SH-SY5Y (cell line): Measurements from ENCODE around the gene MAGEF1.

Experiments
- GATA2 ChIP-seq: IDR thresholded peaks from 2 replicates; pipeline ENCODE4 v1.6.1; 2011; ENCODE audit warnings: mild to moderate bottlenecking, low read depth, low read length
- GATA3 ChIP-seq: IDR thresholded peaks from 2 replicates; pipeline ENCODE4 v1.6.1; 2011; ENCODE audit warnings: low read depth, mild to moderate bottlenecking, low read length, moderate library complexity

DNA sequence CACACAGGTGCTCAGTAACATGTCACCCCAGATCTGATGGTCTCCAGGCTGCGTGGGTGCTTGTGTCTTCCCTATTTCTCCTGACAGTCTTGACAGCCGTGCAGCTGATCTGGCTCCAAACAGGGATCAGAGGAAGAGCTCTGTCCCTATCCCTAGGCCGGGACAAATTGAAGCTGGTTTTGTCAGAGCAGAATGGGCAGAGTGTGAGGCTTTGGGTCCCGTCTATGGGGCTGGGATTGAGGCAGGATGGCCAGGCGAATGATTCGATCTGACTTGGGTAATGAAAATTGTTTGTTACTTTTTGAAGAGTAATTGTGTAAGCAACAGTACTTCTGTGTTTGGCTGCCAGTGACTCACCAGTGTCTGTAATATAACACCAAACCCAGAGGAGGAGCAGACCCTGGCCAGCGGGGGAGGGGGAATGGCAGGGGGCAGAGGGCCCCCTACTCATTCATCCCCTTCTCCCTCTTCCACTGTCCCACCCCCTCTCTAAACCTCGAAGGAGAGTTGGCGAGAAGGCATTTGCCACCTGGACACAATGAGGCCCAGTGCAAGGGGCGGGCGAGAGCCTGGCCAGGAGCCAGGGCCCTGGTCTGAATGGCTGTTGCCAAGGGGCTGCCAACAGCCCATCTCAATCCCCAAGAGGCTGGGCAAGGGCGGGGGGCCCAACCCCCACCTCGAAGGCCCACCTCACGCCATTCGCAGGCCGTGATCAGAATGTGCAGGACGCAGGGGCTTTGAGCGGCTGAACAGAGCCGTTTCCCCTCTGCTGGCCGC is 4.9 kb upstream of the MAGEF1 start:
- TF ChIP-seq GATA3 (no peak), GATA2 (no peak)
